ENCODE measurements around the gene ATAD3C. TPM values are rescaled to one million over a fixed set of nuclear protein-coding genes. Genes with fewer than 3 reads are reported as not detected.
"Not testable (repeated sequence)": the region's sequence is repeated elsewhere in the genome, so short reads cannot be mapped to it uniquely, and the experiment has no call there.

ATAD3C gene
- total RNA-seq, 3 donors from 2014 or later (not counting 1 experiment from before 2014, with no cell fraction given) = 0.13 to 2.2 (median 1.5) TPM

DNA sequence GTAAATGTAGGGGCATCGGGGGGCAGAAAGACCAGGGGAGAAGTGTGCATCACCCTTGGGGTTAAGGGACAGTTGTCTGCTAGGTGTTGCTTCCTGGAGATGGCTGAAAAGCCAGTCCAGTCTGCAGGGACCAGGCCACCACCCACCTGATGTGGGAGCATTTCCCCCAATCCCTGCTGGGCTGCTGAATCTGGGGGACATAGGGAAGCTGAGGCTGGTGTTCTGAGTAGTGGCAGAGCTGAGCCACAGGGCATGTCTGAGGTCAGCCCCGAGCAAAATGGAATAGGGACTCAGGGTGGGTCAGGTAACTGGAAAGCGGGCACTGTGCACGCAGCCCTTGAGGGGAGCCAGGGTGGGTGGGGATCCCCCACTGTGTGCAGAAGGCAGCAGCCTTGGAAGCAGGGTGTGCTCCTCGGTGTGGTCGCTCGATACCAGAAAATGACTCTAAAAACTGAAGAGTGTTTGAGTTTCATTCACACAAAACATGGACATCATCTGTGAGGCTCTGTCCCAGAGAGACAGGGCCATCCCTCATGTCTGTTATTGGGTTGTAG lies 48.0 kb upstream of the ATAD3C start:
- peaks cover 47% of the 10 kb centered on the region for H3K4me1 ChIP-seq (ENCODE audit: control insufficient read depth, insufficient read depth, low read length)

DNA sequence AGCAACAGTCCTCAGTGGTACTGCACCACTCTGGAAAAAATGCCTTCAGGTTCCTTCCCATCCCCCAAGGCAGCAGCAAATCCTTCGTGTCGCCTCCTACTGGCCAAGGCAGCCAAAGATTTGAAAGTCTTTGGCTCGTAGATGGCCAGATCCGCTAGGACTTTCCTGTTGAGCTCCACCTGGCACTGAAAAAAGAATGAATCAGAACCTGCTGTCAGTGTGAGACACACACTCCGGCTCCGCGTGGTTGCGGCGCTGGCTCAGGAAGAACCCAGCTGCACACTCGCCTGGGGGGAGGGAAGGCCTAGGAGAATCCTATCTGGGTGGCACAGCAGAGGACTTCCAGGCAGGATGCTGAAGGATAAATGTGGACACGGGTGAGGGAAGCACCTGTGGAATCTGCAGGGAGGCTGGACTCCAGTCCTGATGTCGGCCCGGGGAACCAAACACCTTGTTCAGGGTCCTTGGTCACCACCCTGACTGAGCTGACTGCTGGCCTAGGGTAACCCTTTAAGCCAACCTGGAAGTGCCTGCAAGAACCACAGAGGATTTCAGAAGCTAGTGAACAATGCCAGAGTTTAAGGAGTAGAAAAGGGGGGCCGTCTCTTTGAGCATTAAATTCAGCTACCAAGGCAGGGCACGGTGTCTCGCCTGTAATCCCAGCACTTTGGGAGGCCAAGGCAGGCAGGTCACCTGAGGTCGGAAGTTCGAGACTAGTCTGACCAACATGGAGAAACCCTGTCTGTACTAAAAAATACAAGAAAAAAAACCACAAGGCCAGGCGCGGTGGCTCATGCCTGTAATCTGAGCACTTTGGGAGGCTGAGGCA lies 47.2 kb upstream of the ATAD3C start:
- H3K36me3 ChIP-seq (ENCODE audit: control insufficient read depth, insufficient read depth, low read length) = peaks cover 46% of the 10 kb centered on the region
- H3K4me1 ChIP-seq (ENCODE audit: control insufficient read depth, insufficient read depth, low read length) = peaks cover 48% of the 10 kb centered on the region
- no peaks in the 10 kb centered on the region for H3K27me3 Mint-ChIP-seq (ENCODE audit: low read depth in 2 of 2)
- TF ChIP-seq, protein P1, sequence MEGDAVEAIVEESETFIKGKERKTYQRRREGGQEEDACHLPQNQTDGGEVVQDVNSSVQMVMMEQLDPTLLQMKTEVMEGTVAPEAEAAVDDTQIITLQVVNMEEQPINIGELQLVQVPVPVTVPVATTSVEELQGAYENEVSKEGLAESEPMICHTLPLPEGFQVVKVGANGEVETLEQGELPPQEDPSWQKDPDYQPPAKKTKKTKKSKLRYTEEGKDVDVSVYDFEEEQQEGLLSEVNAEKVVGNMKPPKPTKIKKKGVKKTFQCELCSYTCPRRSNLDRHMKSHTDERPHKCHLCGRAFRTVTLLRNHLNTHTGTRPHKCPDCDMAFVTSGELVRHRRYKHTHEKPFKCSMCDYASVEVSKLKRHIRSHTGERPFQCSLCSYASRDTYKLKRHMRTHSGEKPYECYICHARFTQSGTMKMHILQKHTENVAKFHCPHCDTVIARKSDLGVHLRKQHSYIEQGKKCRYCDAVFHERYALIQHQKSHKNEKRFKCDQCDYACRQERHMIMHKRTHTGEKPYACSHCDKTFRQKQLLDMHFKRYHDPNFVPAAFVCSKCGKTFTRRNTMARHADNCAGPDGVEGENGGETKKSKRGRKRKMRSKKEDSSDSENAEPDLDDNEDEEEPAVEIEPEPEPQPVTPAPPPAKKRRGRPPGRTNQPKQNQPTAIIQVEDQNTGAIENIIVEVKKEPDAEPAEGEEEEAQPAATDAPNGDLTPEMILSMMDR (IDR thresholded peaks at IDR 0.05) = peak; percentile 19
- H3K27ac ChIP-seq (ENCODE audit: low read length) = no peak overlapping the region
- H3K4me3 Mint-ChIP-seq = peak overlapping the region; percentile 25
- H3K4me1 Mint-ChIP-seq = peaks cover 29 to 51% of the 10 kb centered on the region in 2 donors
- H3K27ac Mint-ChIP-seq = peak overlapping the region; percentile 52 to 86
- H3K4me3 ChIP-seq (ENCODE audit: low read length) = no peak overlapping the region
- no peak for ATAC-seq
- H3K9me3 Mint-ChIP-seq = no peaks in the 10 kb centered on the region
- H3K9me3 ChIP-seq (ENCODE audit: control insufficient read depth, insufficient read depth, low read length) = no peaks in the 10 kb centered on the region
- 90% methylated on average over 20 of the region's 20 CpGs for WGBS (ENCODE audit: insufficient coverage)
- intact Hi-C loops (cut with micrococcal nuclease) = no loop called here
- H3K27me3 ChIP-seq (ENCODE audit: control insufficient read depth, insufficient read depth, low read length) = no peaks in the 10 kb centered on the region
- H3K36me3 Mint-ChIP-seq = no peaks in the 10 kb centered on the region
- peak in 1 of 2 donors; percentile 62 for DNase-seq

More for the DNA sequence above, 48.0 kb upstream of the ATAD3C start:
- no peaks in the 10 kb centered on the region for H3K27me3 Mint-ChIP-seq (ENCODE audit: low read depth in 2 of 2)
- peaks cover 29 to 50% of the 10 kb centered on the region in 2 donors for H3K4me1 Mint-ChIP-seq
- no peak for ATAC-seq
- H3K9me3 Mint-ChIP-seq = no peaks in the 10 kb centered on the region
- H3K36me3 ChIP-seq (ENCODE audit: control insufficient read depth, insufficient read depth, low read length) = peaks cover 49% of the 10 kb centered on the region
- DNase-seq = no peak
- TF ChIP-seq, protein P1 (IDR thresholded peaks at IDR 0.05) = no peak
- no peak overlapping the region for H3K27ac ChIP-seq (ENCODE audit: low read length)
- peak overlapping the region; percentile 9 for H3K4me3 Mint-ChIP-seq
- WGBS (ENCODE audit: insufficient coverage) = 92% methylated on average over 7 of the region's 7 CpGs
- intact Hi-C loops (cut with micrococcal nuclease) = no loop called here
- no peak overlapping the region for H3K4me3 ChIP-seq (ENCODE audit: low read length)
- peak overlapping the region; percentile 86 to 94 for H3K27ac Mint-ChIP-seq
- H3K27me3 ChIP-seq (ENCODE audit: control insufficient read depth, insufficient read depth, low read length) = no peaks in the 10 kb centered on the region
- H3K9me3 ChIP-seq (ENCODE audit: control insufficient read depth, insufficient read depth, low read length) = no peaks in the 10 kb centered on the region
- H3K36me3 Mint-ChIP-seq = no peaks in the 10 kb centered on the region

DNA sequence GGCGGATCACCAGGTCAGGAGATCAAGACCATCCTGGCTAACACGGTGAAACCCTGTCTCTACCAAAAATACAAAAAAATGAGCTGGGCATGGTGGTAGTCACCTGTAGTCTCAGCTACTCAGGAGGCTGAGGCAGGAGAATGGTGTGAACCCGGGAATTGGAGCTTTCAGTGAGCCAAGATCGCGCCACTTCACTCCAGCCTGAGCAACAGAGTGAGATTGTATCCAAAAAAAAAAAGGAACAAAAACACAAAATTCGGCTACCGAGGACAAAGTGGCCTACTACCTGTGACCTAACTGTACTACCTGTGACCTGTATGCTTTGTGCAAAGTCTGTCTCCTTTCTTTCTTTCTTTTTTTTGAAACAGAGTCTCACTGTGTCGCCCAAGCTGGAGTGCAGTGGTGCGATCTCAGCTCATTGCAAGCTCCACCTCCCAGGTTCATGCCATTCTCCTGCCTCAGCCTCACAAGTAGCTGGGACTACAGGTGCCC lies 46.5 kb upstream of the ATAD3C start:
- H3K9me3 ChIP-seq (ENCODE audit: control insufficient read depth, insufficient read depth, low read length); H3K4me3 ChIP-seq (ENCODE audit: low read length); intact Hi-C loops (cut with micrococcal nuclease); H3K4me3 Mint-ChIP-seq; H3K27ac ChIP-seq (ENCODE audit: low read length); H3K36me3 Mint-ChIP-seq; DNase-seq; H3K27me3 ChIP-seq (ENCODE audit: control insufficient read depth, insufficient read depth, low read length); H3K9me3 Mint-ChIP-seq; H3K27me3 Mint-ChIP-seq (ENCODE audit: low read depth in 2 of 2); ATAC-seq: not testable (repeated sequence)
- peaks cover 39% of the 10 kb centered on the region for H3K36me3 ChIP-seq (ENCODE audit: control insufficient read depth, insufficient read depth, low read length)
- peaks cover 45% of the 10 kb centered on the region for H3K4me1 ChIP-seq (ENCODE audit: control insufficient read depth, insufficient read depth, low read length)
- Mint-ChIP-seq H3K27ac (peak overlapping the region; percentile 25 to 42), H3K4me1 (peaks cover 25 to 47% of the 10 kb centered on the region in 2 donors)
- WGBS (ENCODE audit: insufficient coverage) = 95% methylated on average over 9 of the region's 9 CpGs

DNA sequence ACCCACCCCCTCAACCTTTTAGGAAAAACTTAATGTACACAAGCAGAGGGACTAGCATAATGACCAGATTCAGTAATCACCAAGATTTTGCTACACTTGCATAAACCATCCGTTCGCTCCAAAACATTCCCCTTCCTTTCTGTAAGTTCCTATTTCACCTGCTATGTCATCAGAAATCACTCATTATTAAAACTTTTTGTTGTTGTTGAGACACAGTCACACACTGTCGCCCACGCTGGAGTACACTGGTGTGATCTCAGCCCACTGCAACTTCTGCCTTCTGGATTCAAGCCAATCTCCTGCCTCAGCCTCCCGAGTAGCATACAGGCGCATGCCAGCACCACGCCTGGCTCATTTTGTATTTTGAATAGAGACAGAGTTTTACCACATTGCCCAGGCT lies 45.8 kb upstream of the ATAD3C start:
- no peaks in the 10 kb centered on the region for H3K36me3 Mint-ChIP-seq
- Histone ChIP-seq H3K9me3 (ENCODE audit: control insufficient read depth, insufficient read depth, low read length) (no peaks in the 10 kb centered on the region), H3K27me3 (ENCODE audit: control insufficient read depth, insufficient read depth, low read length) (no peaks in the 10 kb centered on the region), H3K4me3 (ENCODE audit: low read length) (no peak overlapping the region), H3K27ac (ENCODE audit: low read length) (no peak overlapping the region), H3K4me1 (ENCODE audit: control insufficient read depth, insufficient read depth, low read length) (peaks cover 41% of the 10 kb centered on the region), H3K36me3 (ENCODE audit: control insufficient read depth, insufficient read depth, low read length) (peaks cover 39% of the 10 kb centered on the region)
- intact Hi-C loops (cut with micrococcal nuclease) = no loop called here
- H3K27ac Mint-ChIP-seq = peak overlapping the region; percentile 25 to 42
- no peaks in the 10 kb centered on the region for H3K9me3 Mint-ChIP-seq
- H3K4me1 Mint-ChIP-seq = peaks cover 22 to 43% of the 10 kb centered on the region in 2 donors
- no peak for ATAC-seq
- no peaks in the 10 kb centered on the region for H3K27me3 Mint-ChIP-seq (ENCODE audit: low read depth in 2 of 2)
- DNase-seq = no peak
- H3K4me3 Mint-ChIP-seq = peak overlapping the region; percentile 17
- WGBS (ENCODE audit: insufficient coverage) = 94% methylated on average over 7 of the region's 7 CpGs
- TF ChIP-seq, protein P1 (IDR thresholded peaks at IDR 0.05) = no peak

Data from natural killer cell (primary cell).